NCI-H226 (cell line): ENCODE data around the gene IGLL5.

Experiments used
- DNase-seq: peaks from one replicate; pipeline ENCODE4 v3.0.0-alpha.2; 2015

IGLL5 gene

DNA sequence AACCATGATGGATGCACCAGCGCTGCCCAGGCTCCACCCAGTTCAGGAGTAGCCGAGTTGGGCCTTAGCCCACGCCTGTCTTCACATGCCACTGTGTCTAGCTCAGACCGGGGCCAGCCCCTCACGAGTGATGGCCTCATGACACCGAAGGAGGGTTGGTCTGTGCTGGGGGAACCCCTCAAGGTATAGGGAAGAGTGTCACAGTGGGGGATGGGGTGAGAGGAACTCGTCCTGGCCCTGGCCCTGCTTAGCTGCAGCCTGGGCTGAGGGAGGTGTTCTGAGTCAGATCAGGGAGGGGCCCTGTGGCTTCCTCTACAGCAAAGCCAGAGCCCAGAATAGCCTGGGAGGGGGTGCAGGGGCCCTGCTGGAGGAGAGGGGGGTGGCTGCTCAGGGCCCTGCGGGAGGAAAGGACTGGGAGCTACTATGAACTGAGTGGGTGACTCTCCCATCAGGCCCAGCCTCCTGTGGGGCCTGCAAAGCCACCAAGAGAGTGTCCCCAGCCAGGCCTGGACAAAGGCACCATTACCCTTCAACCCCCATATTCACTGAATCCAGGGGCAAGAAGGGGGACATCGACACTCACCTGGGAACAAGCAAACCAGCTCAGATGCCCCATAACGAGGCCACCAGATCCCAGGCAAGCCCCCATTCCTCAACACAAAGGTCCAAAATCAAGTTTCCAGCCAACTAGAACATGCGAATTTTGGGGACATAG lies 41.2 kb downstream of the IGLL5 start:
- peak; percentile 18 for DNase-seq

DNA sequence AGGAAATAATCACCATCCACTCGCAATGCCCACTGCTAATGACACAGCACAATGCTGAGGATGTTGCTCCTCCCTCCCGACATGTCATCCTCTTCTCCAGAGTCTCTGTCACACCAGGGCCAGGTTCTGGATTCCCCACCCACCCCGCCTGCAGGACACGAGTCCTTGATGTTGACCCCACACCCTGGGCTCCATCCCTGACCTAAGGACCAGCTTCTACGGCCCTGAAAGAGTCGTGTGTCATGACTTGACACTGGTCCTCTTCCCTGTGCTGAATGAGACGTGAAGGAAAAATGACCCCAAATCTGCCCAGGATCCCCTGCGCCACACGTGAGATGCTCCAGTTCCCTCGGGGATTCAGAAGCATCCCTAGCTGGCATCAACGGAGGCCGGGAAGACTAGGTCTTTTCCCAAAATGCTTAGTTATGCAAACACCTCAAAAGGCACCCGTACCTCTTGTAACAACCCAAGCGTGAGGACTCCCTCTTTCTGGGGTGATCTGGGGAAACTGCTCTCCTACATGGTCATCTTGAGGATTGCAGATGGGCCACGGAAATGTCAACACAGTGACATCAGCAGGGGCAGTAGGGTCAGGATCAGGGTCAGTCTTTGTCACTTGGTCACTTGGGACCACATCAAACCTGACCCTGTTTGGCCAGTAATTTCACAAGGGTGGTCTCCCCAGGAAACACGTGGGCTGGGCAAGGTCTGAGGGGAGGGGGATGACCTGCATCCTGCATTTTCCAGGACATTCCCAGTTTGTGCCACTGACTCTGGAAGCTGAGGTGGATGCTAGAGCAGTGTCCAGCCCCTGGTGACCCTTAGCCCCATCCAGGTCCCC lies 42.0 kb downstream of the IGLL5 start:
- no peak for DNase-seq

DNA sequence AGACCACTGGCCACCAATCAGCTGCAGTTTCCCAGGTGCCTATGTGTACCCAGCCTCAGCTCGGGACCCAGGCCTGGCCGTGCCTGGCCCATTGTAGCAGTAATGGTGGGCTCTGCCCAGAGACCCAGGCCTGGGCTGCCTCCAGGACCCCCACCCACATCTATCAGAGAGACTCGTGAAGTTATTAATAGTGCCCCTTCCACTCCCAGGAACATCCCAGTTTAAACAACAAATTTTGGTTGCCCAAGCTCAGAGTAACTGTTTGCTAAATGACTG lies 42.5 kb downstream of the IGLL5 start:
- no peak for DNase-seq

DNA sequence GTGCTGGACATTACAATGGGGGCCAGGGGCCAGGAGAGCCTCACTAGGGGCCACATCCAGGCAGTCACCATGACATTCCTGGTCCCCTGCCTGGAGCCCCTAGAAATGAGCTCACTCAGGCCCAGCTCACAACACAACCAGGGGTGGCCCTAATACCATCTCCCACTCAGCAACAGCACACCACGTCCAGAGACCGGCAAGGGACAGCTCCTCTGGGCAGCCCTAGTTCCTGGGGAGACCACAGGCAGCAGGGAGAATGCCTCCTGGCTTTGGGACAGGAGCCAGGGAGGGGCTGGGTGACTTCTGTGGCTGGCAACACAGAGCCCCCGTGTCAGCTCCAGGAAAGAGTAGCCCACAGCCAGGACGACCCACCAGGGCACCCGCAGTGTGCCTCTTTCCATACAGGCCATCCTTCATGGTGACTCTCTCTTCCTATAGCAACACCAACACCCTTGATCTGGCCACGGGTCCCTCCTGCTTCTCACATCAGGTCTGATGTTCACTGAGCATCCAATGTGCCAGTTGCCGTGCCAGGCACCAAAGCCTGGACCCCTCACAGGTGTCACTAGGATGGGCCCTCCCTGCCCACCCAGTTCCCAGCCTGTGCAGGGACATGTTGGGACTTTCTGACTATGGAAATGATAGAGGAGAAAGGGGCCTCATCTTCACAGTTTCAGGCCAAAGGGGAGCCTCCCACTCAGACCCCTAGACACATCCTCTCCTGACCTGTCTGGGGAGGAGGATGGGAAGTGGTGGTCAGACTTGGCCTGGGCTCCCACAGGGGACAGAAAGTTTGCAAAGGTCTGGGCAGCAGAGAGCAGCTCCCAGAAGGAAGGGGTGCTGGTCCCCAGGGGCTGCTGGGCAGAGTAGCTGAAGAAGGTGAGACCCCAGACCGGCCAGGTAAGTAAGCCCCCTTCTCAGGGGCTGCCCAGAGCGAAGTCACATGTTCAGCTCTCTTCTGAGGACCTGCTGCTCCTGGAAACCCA lies 43.2 kb downstream of the IGLL5 start:
- DNase-seq, result no peak

DNA sequence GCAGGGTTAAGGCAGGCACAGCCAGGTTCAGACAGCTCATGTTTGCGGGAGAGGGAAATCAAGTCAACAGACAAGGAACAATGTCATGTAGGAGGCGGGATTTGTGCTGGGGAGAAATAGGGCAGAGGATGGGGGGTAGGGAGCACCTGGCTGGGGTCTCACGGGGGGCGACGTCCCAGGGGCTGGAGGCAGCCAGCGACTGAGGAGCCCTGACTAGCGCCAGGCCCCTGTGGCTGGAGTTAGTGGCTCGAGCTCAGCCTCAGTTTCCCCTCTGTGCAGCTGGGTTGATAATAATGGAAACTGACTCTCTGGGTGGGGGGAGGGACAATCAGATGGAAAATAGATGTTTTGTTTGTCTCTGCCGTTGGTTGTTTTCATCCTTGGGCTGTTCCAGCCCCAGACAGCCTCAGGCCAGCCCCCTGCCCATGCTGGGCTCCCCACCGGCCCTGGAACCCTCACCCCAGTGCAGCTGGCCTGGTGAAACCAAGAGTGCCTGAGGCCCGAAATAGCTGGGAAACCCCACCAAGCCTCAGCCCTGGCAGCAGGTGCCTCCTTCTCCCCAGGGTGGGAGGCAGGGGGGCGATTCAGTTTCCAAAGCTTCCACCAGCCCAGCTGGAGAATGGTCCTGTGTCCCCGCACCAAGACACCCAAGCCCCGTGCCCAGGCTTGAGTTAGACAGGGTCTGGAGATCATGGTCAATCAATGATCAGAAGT lies 44.1 kb downstream of the IGLL5 start:
- DNase-seq, result no peak

DNA sequence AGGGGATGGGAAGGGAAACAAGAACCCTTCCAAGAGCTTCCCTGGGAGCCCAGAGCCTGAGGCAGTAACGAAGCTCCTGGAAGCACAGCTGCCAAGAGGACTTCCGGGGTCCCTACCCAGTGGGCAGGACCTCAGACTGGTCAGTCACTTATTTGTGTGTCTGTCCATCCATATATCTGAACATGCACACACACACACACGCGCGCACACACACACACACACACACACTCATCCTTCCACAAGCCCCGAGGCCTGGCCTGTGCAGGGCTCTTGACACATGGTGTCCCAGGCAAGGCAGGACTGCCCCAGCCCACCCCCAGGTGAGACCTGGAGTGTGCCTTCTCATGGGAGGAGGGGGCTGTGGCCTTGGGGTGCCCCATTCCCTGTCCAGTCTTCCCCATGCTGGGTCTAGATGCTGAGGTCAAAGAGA lies 44.9 kb downstream of the IGLL5 start:
- DNase-seq, result no peak

DNA sequence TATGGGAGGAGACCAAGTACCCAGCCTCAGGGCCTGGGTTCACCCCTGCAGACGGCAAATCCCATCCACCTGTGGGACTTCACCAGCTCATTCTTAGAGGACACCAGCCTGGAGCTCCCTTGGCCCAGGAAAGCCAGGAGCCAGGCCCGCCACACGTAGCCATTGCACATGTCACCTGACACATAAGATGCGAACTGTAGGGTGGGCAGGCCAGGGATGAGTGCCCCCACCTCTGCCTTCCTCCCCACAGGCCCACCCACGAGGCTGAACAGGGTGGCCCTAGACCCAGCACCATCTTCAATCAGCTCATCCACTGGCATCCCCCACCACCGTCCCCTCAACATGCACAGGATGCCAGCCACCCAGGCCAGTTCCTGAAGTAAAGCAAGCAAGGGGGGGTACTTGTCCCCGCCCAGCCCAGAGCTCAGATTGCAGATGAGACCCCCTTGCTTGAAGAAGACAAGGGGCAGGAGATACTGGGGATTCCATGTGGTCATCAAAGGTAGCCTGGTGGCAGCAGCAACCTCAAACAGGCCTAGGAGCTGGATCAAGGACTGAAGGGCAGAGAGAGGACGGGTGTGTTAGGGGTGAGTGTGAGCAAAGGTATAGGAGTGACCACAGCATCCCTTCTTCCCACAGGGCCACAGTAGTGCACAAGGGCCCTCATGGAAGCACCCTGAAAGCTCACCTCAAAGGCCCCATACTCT lies 45.6 kb downstream of the IGLL5 start:
- no peak for DNase-seq

DNA sequence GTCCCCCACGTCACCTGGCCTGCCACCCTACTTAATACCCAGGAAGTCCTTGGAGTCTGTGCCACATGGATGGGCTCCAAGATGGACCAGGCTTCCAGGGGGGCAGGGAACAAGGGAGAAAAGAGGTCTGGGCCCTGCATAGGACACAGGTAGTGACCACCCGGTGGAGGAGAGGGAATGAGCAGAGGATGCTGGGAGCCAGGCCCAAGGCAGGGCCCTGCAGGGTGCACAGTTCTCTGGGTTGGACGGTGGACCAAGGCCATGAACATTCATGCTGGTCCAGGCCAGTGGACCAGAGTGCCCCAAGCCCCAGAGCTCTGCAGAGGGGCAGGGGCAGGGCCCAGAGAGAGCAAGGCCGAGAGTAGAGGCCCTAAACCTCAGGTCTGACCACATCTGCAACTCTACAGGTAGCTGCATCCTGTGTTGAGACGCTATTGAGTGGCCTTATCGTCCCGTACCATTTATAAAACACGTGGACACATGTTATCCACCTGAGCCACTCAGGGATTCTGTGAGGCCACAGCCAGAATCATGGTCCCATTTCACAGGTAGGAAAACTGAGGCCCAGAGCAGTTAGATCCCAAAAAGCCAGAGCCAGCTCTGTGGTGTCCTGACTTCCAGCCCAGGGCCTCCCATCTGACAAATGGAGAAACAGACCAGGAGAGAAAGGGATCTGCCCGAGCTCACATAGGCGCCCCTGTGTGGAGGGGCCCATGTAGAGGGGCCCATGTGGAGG lies 46.4 kb downstream of the IGLL5 start:
- no peak for DNase-seq

DNA sequence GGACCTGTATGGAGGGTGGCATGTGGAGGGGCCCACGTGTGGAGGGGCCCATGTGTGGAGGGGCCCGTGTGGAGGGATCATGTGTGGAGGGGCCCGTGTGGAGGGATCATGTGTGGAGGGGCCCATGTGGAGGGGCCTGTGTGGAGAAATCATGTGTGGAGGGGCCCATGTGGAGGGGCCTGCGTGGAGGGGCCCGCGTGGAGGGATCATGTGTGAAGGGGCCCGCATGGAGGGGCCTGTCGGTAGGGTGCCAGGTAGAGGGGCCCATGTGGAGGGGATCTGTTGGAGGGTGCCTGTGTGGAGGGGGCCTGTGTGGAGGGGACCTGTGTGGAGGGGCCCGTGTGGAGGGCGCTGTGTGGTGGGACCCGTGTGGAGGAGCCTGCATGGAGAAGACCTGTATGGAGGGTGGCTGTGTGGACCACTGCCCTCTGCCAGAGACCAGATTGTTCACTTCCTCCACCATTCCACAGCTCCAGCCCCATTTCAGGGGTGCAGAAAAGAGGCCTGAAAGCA lies 47.0 kb downstream of the IGLL5 start:
- DNase-seq, result no peak

DNA sequence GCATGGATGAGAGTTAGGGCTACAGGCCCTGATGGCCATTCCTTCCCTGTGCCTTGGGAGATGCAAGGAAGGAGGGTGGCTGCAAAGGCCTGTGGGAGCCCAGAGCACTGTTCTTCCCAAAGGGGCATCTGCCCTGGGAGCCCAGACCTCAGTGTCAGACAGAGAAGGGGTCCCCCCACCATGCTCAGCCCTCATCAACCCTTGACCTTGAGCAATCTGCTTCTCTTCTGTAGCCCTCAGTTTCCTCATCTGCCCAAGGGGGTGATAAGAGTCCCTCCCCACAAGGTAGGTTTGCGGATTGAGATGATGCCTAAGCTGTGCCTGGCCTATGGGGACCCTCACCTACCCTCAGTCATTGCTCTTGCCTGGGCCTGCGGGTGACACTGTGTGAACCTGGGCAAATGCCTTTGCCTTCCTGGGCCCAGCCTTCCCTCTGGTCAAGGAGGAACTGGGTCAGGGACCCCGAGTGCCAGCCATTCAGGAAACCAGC lies 47.5 kb downstream of the IGLL5 start:
- DNase-seq, result no peak

DNA sequence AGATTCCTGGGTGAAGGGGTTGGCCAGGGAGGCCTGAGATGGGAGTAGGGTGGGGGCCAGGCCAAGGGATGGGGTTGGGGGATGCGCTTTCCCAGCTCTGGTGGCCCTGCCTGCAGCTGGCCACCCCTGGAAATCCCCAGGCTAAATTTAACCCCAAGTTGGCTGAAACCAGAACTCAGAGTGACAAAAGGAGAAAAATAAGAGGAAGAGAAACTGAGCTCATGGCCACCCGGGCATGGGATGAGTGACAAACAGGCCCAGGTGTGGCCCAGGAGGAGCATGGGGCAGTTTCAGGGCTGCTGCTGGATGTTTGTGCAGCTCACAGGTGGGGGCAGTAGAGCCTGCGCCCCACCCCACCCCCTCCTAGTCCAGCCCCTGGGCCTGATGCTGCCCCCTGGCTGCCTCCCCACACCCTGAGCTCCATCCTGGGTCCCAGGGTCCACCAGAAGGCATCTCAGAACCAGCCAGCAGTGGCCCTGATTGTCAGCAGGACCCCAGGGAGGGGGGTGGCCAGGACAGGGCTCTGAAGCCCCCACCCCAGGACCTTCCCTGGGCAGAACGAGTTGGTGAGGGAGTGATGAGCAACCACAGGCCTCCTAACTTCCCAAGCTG lies 48.0 kb downstream of the IGLL5 start:
- DNase-seq, result no peak

DNA sequence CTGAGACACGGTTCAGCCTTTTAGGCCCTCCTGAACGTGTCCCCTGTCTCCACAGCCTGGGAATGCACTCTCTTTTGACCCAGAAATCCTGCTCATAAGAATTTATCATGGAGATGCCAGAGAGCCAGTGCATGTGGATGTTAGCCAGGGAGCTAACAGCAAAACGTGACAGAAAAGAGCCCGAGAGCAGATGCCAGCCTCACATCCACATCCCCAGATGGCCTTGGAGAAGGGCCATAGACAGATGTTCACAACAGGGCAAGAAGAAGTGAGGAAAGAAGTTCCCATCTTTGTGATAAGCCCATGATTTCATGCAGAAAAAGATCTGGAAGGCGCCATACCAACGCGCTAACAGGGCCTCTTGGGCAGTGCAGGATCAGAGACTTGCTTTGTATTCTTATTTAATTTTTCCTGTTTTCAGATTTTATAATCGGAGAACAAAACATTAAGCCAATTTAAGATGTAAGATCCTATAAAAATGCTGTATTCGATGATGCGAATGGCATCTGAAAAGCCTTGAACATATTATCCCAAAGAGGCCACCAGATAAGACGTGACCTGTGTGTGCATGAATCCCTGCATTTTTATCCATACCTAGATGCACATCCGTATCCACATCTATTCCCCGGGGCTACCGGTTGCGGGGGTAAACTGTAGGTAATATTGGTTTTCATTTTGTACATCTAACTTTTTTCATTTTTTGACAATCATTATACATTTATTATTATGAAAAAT lies 48.7 kb downstream of the IGLL5 start:
- DNase-seq, result no peak

DNA sequence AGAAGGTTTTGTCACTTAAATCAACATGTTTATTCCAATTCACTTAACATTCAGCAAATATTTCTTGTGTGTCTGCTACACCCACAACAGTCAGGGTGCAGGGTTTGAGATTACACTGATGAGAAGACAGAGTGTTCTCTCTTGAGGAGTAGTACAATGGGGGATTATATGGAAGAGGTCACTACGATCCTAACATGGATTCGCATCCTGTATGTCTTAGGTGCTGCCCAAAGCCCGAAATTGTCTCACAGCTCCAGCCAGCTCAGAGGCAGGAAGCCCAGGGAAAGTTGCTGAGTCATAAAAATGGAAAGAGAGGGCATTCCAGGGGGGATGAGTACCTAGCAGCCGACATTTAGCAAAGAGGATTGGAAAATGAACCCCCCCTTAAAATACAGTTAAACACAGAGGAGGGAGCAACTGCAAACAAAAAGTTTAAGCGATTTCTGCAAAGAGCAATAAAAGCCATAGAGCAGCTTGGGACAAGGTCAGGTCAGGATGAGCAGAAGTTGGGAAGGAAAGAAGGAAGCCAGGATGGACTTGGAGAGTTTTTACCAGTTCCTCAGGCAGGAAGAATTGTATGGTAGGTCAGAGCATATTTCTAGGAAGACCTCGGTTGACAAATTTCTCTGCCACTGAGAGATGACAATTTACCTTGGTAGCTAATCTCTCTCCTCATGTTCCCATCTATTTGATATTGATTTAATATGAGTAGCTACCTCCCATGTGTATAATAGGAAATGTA lies 49.5 kb downstream of the IGLL5 start:
- DNase-seq, result no peak

DNA sequence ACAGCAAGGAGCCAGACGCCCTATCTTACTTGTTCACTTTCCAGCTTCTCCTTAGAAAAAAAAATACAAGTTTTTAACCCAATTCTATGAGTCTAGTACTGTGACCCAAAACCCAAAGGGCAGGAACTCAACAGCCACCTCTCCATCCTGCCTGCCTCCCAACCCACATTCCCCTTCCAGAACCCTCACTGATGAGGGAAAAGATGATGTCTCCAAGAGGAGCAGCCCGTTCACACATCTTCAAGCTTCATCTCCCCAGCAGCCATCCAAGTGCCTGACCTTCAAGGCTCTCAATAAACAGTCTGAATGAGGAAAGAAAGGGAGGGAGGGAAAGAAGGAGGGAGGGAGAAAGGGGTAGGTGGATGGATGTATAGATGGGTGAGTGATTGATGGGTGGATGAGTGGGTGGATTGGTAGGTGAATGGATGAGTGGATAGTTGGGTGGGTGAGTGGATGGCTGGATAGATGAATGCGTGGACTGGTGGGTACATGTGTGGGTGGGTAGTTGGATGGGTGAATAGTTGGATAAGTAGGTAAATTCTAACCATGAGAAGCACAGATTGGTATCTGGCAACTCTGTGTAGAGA lies 50.4 kb downstream of the IGLL5 start:
- DNase-seq, result no peak

DNA sequence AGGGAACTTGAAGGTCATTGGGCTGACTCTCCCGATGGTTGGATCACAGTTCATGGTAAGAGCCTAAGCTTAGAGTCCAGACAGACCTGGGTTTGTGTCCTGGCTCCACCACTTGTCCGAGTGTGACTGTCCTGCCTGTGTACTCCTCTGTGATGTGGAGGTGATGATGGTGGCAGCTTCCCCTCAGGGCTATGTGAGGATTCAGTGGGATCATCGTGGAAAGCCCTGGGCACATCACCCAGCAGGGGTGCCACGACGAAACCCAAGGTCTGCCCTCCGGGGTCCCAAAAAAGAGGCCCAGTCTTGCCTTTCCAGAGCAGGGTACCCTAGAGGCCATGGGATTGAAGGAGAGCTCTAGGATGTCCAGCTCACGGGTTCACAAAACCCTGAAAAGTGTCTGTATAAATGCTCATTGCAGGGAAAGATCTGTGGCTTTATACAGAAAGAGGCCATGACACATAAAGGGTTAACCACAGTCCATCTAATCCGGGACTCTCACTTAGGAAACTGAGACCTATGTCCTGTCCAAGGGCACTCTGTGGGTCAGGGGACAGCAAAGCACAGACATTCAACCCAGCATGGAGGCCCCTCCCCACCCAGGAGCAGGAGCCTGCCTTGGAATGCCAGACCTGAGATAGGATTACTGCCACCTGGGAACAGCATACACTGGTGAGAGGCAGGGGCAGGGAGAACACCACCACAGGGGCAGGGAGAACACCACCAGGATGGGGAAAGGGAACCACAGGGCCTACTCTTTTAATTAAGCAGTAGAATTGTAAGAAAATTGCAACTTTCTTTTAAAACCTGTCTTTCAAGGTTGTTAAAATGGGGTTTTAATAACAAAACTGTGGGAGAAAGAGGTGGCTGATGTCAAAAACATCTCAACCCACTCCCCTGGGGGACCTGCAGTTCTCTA lies 51.3 kb downstream of the IGLL5 start:
- no peak for DNase-seq

DNA sequence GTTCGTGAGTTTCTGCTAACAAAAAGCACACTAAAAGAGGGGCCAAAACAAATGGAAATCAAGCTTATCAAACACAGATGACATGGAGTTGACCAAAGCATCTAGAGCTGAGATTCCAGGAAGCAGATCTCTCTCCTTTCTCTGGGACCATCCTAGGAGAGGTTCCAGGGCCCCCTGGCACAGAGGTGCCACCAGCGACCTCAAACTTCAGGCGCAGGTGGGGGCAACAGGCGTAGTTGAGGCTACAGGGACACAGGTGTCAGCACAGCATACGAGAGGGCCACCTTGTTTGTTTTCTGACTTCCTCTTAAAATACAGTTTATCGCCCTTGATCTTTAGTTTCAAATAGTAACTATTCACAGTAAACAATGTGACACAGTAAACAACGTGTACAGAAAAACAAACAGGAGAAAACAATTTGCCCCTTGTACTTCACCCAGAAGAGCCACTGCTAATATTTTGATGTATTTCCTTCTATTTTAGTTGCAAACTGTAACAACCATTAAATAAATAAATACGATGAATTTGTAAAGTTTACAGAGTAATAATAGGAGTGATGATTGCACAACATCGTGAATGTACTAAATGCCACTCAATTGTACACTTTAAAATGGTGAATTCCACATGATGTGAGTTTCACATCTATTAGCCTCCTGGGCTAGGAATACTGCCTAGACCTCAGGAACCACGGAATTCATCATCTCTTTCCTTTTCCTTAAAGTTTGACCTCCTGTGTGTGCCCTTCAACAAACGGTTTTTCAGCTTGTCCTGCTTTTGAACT lies 52.2 kb downstream of the IGLL5 start:
- no peak for DNase-seq
